GM19193 (cell line): Measurements from ENCODE around the gene MEIS1.

ENCODE experiments used
- POLR2A ChIP-seq: IDR thresholded peaks from 4 replicates; pipeline ENCODE4 v1.6.1; 2011; ENCODE audit not compliant: insufficient read depth, insufficient read length; ENCODE audit errors: extremely low read depth

Gene MEIS1

GRCh38 chr2:66429693-66430504 is 5.0 kb upstream of the MEIS1 start:
- no peak for TF ChIP-seq POLR2A

GRCh38 chr2:66430505-66431273 is 4.2 kb upstream of the MEIS1 start:
- TF ChIP-seq POLR2A, result no peak

- no peak for TF ChIP-seq POLR2A
These were observed 3.7 kb upstream of the MEIS1 start for GRCh38 chr2:66431274-66431642.

GRCh38 chr2:66431846-66432587 is 2.9 kb upstream of the MEIS1 start:
- TF ChIP-seq POLR2A, result no peak

GRCh38 chr2:66432801-66433694 is 1.9 kb upstream of the MEIS1 start:
- no peak for TF ChIP-seq POLR2A

GRCh38 chr2:66433695-66433944 is 1.3 kb upstream of the MEIS1 start:
- TF ChIP-seq POLR2A, result no peak

GRCh38 chr2:66433945-66434678 is 813 bp upstream of the MEIS1 start:
- no peak for TF ChIP-seq POLR2A

- no peak for TF ChIP-seq POLR2A
These were observed 587 bp downstream of the MEIS1 start for GRCh38 chr2:66435549-66435875.

GRCh38 chr2:66435963-66436362 is 1.0 kb downstream of the MEIS1 start:
- no peak for TF ChIP-seq POLR2A

- no peak for TF ChIP-seq POLR2A
These were observed 1.7 kb downstream of the MEIS1 start for GRCh38 chr2:66436581-66437001.

- TF ChIP-seq POLR2A, result no peak
These were observed 2.3 kb downstream of the MEIS1 start for GRCh38 chr2:66437109-66437690.

GRCh38 chr2:66437691-66438497 is 3.0 kb downstream of the MEIS1 start:
- TF ChIP-seq POLR2A, result no peak

- no peak for TF ChIP-seq POLR2A
These were observed 3.5 kb downstream of the MEIS1 start for GRCh38 chr2:66438498-66438833.

- no peak for TF ChIP-seq POLR2A
These were observed 4.2 kb downstream of the MEIS1 start for GRCh38 chr2:66438891-66439811.
